ENCODE results near the gene TMEM198. TPM values are rescaled to one million over a fixed set of nuclear protein-coding genes. Genes with fewer than 3 reads are reported as not detected.
A peak's percentile ranks its signal among the peaks of the same experiment; 100 is the strongest.

The TMEM198 gene
- total RNA-seq, 1 experiment from 2014 or later, result 1.8 TPM

GRCh38 chr2:219508971-219509779 lies 34.7 kb upstream of the TMEM198 start:
- DNase-seq (ENCODE audit: low read depth), result no peak

GRCh38 chr2:219509780-219510511 lies 33.9 kb upstream of the TMEM198 start:
- DNase-seq (ENCODE audit: low read depth), result peak; percentile 39

- no peak for DNase-seq (ENCODE audit: low read depth)
These were observed 33.2 kb upstream of the TMEM198 start for GRCh38 chr2:219510512-219511135.

- DNase-seq (ENCODE audit: low read depth), result no peak
These were observed 32.1 kb upstream of the TMEM198 start for GRCh38 chr2:219511547-219512325.

- no peak for DNase-seq (ENCODE audit: low read depth)
These were observed 31.2 kb upstream of the TMEM198 start for GRCh38 chr2:219512524-219513216.

GRCh38 chr2:219513787-219514186 lies 30.0 kb upstream of the TMEM198 start:
- no peak for DNase-seq (ENCODE audit: low read depth)

GRCh38 chr2:219514196-219514761 lies 29.5 kb upstream of the TMEM198 start, which contains the start of gene ASIC4:
Gene ASIC4, plus strand, starts transcription at chr2:219514482. Its CDS starts 243 bp downstream, at chr2:219514725.
- DNase-seq (ENCODE audit: low read depth), result no peak

- DNase-seq (ENCODE audit: low read depth), result no peak
These were observed 29.0 kb upstream of the TMEM198 start for GRCh38 chr2:219514836-219515235.

GRCh38 chr2:219515874-219516629 lies 27.8 kb upstream of the TMEM198 start:
- no peak for DNase-seq (ENCODE audit: low read depth)

GRCh38 chr2:219516888-219517287 lies 26.9 kb upstream of the TMEM198 start:
- no peak for DNase-seq (ENCODE audit: low read depth)

- no peak for DNase-seq (ENCODE audit: low read depth)
These were observed 25.7 kb upstream of the TMEM198 start for GRCh38 chr2:219517954-219518778.

GRCh38 chr2:219519526-219519916 lies 24.3 kb upstream of the TMEM198 start:
- no peak for DNase-seq (ENCODE audit: low read depth)

- no peak for DNase-seq (ENCODE audit: low read depth)
These were observed 23.7 kb upstream of the TMEM198 start for GRCh38 chr2:219520079-219520478.

GRCh38 chr2:219521066-219521880 lies 22.6 kb upstream of the TMEM198 start:
- peak; percentile 63 for DNase-seq (ENCODE audit: low read depth)

- DNase-seq (ENCODE audit: low read depth), result peak; percentile 70
These were observed 21.5 kb upstream of the TMEM198 start for GRCh38 chr2:219522111-219523030.

GRCh38 chr2:219523031-219523671 lies 20.7 kb upstream of the TMEM198 start:
- no peak for DNase-seq (ENCODE audit: low read depth)

All from HT1080 (cell line).